SK-N-SH treated with all-trans-retinoic acid at 6 μM for 48 hours (cell line): ENCODE data around the gene STYK1.

Experiments
- ARNTL ChIP-seq: fragments of 450-650 bp; formaldehyde crosslinking; IDR thresholded peaks from 2 replicates; pipeline ENCODE4 v1.5.0; 2020; ENCODE audit warnings: low read depth, mild to moderate bottlenecking, moderate library complexity, borderline replicate concordance
- CSDC2 ChIP-seq: fragments of 250-450 bp; sonication (Bioruptor Pico); IDR thresholded peaks from 2 replicates; pipeline ENCODE4 v1.5.0; 2020; ENCODE audit warnings: mild to moderate bottlenecking, moderate library complexity
- ISL1 ChIP-seq: fragments of 250-450 bp; sonication (Bioruptor Pico); IDR thresholded peaks from 2 replicates; pipeline ENCODE4 v2.1.2; 2022; ENCODE audit warnings: mild to moderate bottlenecking, moderate library complexity
- RARB ChIP-seq: fragments of 250-450 bp; sonication (Bioruptor Pico); IDR thresholded peaks from 2 replicates; pipeline ENCODE4 v1.8.0; 2021; ENCODE audit warnings: mild to moderate bottlenecking, moderate library complexity
- TOX ChIP-seq: fragments of 250-450 bp; sonication (Bioruptor Pico); IDR thresholded peaks from 2 replicates; pipeline ENCODE4 v1.8.0; 2021; ENCODE audit warnings: mild to moderate bottlenecking, moderate library complexity, borderline replicate concordance
- ZC3H10 ChIP-seq: fragments of 250-450 bp; sonication (Bioruptor Pico); IDR thresholded peaks from 2 replicates; pipeline ENCODE4 v1.5.1; 2021; ENCODE audit warnings: mild to moderate bottlenecking, moderate library complexity
- ZFP3 ChIP-seq: fragments of 250-450 bp; sonication (Bioruptor Pico); IDR thresholded peaks from 2 replicates; pipeline ENCODE4 v1.5.0; 2020; ENCODE audit warnings: mild to moderate bottlenecking, moderate library complexity
- ZFP30 ChIP-seq: fragments of 450-650 bp; formaldehyde crosslinking; IDR thresholded peaks from 2 replicates; pipeline ENCODE4 v1.5.0; 2022; ENCODE audit warnings: mild to moderate bottlenecking, moderate library complexity
- ZNF8 ChIP-seq: fragments of 450-650 bp; formaldehyde crosslinking; IDR thresholded peaks from 2 replicates; pipeline ENCODE4 v1.5.0; 2020; ENCODE audit warnings: mild to moderate bottlenecking, moderate library complexity
- TF ChIP-seq, protein P1 (sequence below): fragments of 250-450 bp; sonication (Bioruptor Pico); IDR thresholded peaks from 2 replicates; pipeline ENCODE4 v1.8.0; 2020; ENCODE audit warnings: mild to moderate bottlenecking, moderate library complexity, borderline replicate concordance
- TF ChIP-seq, protein P2 (sequence below): fragments of 250-450 bp; sonication (Bioruptor Pico); IDR thresholded peaks from 2 replicates; pipeline ENCODE4 v1.5.1; 2021; ENCODE audit warnings: mild to moderate bottlenecking, moderate library complexity
- TF ChIP-seq, protein P3 (sequence below): fragments of 250-450 bp; sonication (Bioruptor Pico); IDR thresholded peaks from 2 replicates; pipeline ENCODE4 v1.5.1; 2020; ENCODE audit warnings: low read depth, mild to moderate bottlenecking, moderate library complexity

DNA sequence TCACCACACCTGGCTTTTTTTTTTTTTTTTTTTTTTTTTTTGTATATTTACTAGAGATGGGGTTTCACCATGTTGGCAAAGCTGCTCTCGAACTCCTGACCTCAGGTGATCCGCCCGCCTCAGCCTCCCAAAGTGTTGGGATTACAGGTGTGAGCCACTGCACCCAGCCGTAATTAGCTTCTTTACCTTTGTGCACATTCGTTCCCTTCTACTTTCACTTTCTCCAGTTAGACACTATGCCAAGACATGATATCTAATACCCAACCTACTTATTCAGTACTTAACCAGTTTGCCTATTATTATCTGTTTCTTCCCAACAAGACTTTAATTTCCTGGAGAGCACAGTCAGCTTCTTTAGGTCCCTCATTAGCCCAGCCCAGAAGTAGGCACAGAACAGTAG lies 5.3 kb downstream of the STYK1 start:
- TF ChIP-seq ZFP3 (CRISPR knock-in tag) (no peak), ARNTL (CRISPR knock-in tag) (no peak), ZFP30 (CRISPR knock-in tag) (no peak), ISL1 (CRISPR knock-in tag) (no peak), ZC3H10 (CRISPR knock-in tag) (no peak), CSDC2 (no peak), TOX (no peak), ZNF8 (CRISPR knock-in tag) (no peak), RARB (no peak)
- TF ChIP-seq, protein P1, sequence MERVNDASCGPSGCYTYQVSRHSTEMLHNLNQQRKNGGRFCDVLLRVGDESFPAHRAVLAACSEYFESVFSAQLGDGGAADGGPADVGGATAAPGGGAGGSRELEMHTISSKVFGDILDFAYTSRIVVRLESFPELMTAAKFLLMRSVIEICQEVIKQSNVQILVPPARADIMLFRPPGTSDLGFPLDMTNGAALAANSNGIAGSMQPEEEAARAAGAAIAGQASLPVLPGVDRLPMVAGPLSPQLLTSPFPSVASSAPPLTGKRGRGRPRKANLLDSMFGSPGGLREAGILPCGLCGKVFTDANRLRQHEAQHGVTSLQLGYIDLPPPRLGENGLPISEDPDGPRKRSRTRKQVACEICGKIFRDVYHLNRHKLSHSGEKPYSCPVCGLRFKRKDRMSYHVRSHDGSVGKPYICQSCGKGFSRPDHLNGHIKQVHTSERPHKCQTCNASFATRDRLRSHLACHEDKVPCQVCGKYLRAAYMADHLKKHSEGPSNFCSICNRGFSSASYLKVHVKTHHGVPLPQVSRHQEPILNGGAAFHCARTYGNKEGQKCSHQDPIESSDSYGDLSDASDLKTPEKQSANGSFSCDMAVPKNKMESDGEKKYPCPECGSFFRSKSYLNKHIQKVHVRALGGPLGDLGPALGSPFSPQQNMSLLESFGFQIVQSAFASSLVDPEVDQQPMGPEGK (CRISPR knock-in tag), result no peak
- TF ChIP-seq, protein P2, sequence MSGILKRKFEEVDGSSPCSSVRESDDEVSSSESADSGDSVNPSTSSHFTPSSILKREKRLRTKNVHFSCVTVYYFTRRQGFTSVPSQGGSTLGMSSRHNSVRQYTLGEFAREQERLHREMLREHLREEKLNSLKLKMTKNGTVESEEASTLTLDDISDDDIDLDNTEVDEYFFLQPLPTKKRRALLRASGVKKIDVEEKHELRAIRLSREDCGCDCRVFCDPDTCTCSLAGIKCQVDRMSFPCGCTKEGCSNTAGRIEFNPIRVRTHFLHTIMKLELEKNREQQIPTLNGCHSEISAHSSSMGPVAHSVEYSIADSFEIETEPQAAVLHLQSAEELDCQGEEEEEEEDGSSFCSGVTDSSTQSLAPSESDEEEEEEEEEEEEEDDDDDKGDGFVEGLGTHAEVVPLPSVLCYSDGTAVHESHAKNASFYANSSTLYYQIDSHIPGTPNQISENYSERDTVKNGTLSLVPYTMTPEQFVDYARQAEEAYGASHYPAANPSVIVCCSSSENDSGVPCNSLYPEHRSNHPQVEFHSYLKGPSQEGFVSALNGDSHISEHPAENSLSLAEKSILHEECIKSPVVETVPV (CRISPR knock-in tag), result no peak
- TF ChIP-seq, protein P3, sequence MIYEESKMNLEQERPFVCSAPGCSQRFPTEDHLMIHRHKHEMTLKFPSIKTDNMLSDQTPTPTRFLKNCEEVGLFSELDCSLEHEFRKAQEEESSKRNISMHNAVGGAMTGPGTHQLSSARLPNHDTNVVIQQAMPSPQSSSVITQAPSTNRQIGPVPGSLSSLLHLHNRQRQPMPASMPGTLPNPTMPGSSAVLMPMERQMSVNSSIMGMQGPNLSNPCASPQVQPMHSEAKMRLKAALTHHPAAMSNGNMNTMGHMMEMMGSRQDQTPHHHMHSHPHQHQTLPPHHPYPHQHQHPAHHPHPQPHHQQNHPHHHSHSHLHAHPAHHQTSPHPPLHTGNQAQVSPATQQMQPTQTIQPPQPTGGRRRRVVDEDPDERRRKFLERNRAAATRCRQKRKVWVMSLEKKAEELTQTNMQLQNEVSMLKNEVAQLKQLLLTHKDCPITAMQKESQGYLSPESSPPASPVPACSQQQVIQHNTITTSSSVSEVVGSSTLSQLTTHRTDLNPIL (CRISPR knock-in tag), result no peak
